GM12878 (cell line): ENCODE data around the gene PDGFA.

Experiments used
- HDGF ChIP-seq: fragments of 450-650 bp; IDR thresholded peaks from 2 replicates; pipeline ENCODE4 v1.6.1; 2016; ENCODE audit warnings: antibody characterized with exemption
- MYC ChIP-seq: IDR thresholded peaks from 2 replicates; pipeline ENCODE4 v1.6.1; 2011; ENCODE audit warnings: mild to moderate bottlenecking, low read length, moderate library complexity, inconsistent platforms; ENCODE audit not compliant: insufficient read depth, insufficient replicate concordance, insufficient read length, severe bottlenecking
- POLR2A ChIP-seq: IDR thresholded peaks from 2 replicates; pipeline ENCODE4 v1.6.1; 2011; ENCODE audit warnings: low read depth, mild to moderate bottlenecking, low read length
- POLR2AphosphoS2 ChIP-seq: IDR thresholded peaks from 2 replicates; pipeline ENCODE4 v1.6.1; 2011; ENCODE audit warnings: low read depth, mild to moderate bottlenecking, low read length, improper control_type of control experiment, moderate library complexity
- TAF1 ChIP-seq: IDR thresholded peaks from 2 replicates; pipeline ENCODE4 v1.6.1; 2011; ENCODE audit warnings: mild to moderate bottlenecking, low read depth, low read length, borderline replicate concordance
- ZSCAN29 ChIP-seq: fragments of 450-650 bp; IDR thresholded peaks from 2 replicates; pipeline ENCODE4 v1.6.1; 2017; ENCODE audit warnings: mild to moderate bottlenecking, moderate library complexity
- TF ChIP-seq, protein P1 (sequence below): IDR thresholded peaks from 2 replicates; pipeline ENCODE4 v1.6.1; 2011; ENCODE audit warnings: low read depth, low read length, improper control_type of control experiment, borderline replicate concordance
- TF ChIP-seq, protein P2 (sequence below), 3 experiments: IDR thresholded peaks in 2 of 3; conservative IDR thresholded peaks in 1 of 3; 2 replicates each; pipeline ENCODE4 v1.5.1; 2011; ENCODE audit warnings: low read depth in 3 of 3, low read length in 3 of 3, mild to moderate bottlenecking in 3 of 3, control low read depth in 2 of 3, moderate library complexity in 2 of 3, inconsistent platforms in 1 of 3, mixed read lengths in 1 of 3; ENCODE audit not compliant: control insufficient read depth in 2 of 3, insufficient read depth in 1 of 3; ENCODE audit errors: extremely low read depth in 1 of 3
- TF ChIP-seq, protein P3 (sequence below): fragments of 450-650 bp; formaldehyde crosslinking; IDR thresholded peaks from 2 replicates; pipeline ENCODE4 v1.5.0; 2022; ENCODE audit warnings: mild to moderate bottlenecking, missing genetic modification characterization
- TF ChIP-seq, protein P4 (sequence below): IDR thresholded peaks from 2 replicates; pipeline ENCODE4 v1.6.1; 2012; ENCODE audit warnings: mild to moderate bottlenecking, low read depth, low read length

DNA sequence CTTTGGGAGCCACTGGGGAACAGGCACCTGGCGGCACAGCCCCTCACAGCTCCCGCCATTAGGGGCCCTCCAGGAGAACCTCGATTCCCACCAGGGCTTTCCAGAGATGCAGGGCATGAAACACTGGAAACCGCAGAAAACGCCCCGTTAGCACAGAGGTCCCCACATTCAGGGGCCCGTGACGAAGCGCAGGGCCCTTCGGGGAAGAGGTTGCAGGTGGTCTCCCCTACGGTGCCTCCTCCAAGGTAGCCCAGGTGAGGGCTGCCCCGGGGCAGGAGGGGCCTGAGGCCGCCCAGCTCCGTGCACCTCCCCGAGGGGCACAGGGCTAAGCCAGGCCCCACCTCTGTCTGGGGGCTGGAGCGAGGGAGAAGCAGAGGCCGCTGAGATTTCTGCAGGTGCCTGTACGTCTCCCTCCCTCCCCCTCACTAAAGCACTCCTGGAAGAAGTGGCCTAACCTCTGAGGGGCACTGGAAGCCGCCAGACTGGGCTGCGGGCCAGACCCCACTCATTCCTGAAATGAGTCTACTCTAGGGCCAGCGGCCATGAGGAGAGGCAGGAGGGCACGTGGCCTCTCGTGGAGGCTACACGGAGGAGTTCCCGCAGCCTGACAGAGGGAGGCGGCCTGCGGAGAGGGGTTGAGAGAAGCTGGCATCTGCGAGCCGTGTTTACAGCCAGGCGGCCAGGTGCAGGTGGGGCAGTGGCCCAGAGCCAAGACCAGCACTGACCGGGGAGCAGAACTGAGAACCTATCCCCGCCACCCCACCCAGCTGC is 6.9 kb downstream of the PDGFA start:
- TF ChIP-seq, protein P1, sequence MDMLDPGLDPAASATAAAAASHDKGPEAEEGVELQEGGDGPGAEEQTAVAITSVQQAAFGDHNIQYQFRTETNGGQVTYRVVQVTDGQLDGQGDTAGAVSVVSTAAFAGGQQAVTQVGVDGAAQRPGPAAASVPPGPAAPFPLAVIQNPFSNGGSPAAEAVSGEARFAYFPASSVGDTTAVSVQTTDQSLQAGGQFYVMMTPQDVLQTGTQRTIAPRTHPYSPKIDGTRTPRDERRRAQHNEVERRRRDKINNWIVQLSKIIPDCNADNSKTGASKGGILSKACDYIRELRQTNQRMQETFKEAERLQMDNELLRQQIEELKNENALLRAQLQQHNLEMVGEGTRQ: no peak
- TF ChIP-seq TAF1 (no peak), MYC (no peak), POLR2AphosphoS2 (no peak), POLR2A (no peak), HDGF (no peak), ZSCAN29 (no peak)
- TF ChIP-seq, protein P2, sequence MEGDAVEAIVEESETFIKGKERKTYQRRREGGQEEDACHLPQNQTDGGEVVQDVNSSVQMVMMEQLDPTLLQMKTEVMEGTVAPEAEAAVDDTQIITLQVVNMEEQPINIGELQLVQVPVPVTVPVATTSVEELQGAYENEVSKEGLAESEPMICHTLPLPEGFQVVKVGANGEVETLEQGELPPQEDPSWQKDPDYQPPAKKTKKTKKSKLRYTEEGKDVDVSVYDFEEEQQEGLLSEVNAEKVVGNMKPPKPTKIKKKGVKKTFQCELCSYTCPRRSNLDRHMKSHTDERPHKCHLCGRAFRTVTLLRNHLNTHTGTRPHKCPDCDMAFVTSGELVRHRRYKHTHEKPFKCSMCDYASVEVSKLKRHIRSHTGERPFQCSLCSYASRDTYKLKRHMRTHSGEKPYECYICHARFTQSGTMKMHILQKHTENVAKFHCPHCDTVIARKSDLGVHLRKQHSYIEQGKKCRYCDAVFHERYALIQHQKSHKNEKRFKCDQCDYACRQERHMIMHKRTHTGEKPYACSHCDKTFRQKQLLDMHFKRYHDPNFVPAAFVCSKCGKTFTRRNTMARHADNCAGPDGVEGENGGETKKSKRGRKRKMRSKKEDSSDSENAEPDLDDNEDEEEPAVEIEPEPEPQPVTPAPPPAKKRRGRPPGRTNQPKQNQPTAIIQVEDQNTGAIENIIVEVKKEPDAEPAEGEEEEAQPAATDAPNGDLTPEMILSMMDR (IDR thresholded peaks at IDR 0.05 in 2 of 3, conservative IDR thresholded peaks at IDR 0.05 in 1 of 3; ENCODE audit: control insufficient read depth in 2 of 3, extremely low read depth in 1 of 3, insufficient read depth in 1 of 3, low read depth in 3 of 3, low read length in 3 of 3): no peak
- TF ChIP-seq, protein P3, sequence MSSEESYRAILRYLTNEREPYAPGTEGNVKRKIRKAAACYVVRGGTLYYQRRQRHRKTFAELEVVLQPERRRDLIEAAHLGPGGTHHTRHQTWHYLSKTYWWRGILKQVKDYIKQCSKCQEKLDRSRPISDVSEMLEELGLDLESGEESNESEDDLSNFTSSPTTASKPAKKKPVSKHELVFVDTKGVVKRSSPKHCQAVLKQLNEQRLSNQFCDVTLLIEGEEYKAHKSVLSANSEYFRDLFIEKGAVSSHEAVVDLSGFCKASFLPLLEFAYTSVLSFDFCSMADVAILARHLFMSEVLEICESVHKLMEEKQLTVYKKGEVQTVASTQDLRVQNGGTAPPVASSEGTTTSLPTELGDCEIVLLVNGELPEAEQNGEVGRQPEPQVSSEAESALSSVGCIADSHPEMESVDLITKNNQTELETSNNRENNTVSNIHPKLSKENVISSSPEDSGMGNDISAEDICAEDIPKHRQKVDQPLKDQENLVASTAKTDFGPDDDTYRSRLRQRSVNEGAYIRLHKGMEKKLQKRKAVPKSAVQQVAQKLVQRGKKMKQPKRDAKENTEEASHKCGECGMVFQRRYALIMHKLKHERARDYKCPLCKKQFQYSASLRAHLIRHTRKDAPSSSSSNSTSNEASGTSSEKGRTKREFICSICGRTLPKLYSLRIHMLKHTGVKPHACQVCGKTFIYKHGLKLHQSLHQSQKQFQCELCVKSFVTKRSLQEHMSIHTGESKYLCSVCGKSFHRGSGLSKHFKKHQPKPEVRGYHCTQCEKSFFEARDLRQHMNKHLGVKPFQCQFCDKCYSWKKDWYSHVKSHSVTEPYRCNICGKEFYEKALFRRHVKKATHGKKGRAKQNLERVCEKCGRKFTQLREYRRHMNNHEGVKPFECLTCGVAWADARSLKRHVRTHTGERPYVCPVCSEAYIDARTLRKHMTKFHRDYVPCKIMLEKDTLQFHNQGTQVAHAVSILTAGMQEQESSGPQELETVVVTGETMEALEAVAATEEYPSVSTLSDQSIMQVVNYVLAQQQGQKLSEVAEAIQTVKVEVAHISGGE (CRISPR knock-in tag): no peak
- TF ChIP-seq, protein P4, sequence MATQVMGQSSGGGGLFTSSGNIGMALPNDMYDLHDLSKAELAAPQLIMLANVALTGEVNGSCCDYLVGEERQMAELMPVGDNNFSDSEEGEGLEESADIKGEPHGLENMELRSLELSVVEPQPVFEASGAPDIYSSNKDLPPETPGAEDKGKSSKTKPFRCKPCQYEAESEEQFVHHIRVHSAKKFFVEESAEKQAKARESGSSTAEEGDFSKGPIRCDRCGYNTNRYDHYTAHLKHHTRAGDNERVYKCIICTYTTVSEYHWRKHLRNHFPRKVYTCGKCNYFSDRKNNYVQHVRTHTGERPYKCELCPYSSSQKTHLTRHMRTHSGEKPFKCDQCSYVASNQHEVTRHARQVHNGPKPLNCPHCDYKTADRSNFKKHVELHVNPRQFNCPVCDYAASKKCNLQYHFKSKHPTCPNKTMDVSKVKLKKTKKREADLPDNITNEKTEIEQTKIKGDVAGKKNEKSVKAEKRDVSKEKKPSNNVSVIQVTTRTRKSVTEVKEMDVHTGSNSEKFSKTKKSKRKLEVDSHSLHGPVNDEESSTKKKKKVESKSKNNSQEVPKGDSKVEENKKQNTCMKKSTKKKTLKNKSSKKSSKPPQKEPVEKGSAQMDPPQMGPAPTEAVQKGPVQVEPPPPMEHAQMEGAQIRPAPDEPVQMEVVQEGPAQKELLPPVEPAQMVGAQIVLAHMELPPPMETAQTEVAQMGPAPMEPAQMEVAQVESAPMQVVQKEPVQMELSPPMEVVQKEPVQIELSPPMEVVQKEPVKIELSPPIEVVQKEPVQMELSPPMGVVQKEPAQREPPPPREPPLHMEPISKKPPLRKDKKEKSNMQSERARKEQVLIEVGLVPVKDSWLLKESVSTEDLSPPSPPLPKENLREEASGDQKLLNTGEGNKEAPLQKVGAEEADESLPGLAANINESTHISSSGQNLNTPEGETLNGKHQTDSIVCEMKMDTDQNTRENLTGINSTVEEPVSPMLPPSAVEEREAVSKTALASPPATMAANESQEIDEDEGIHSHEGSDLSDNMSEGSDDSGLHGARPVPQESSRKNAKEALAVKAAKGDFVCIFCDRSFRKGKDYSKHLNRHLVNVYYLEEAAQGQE: no peak
